Sigmoid colon (tissue), 7 donors: Measurements from ENCODE around the gene AGBL5. TPM values are rescaled to one million over a fixed set of nuclear protein-coding genes. Genes with fewer than 3 reads are reported as not detected.

Source experiments
- DNase-seq: peaks from one replicate; pipeline ENCODE4 v3.0.0-alpha.2; 2019
- H3K27ac ChIP-seq, 4 donors: fragments of 200-600 bp; sonication (generic); one replicate each; pipeline ENCODE4 v1.5.1; 2016 to 2019; ENCODE audit warnings: mild to moderate bottlenecking in 1 of 4
- H3K27me3 ChIP-seq, 3 donors: fragments of 200-600 bp; sonication (generic); one replicate each; pipeline ENCODE4 v1.5.1; 2019; ENCODE audit warnings: mild to moderate bottlenecking in 1 of 3
- H3K36me3 ChIP-seq, 4 donors: fragments of 200-600 bp; sonication (generic); one replicate each; pipeline ENCODE4 v1.5.1; 2016 to 2019
- H3K4me1 ChIP-seq, 4 donors: fragments of 200-600 bp; sonication (generic); one replicate each; pipeline ENCODE4 v1.5.1; 2017 to 2019
- H3K4me3 ChIP-seq, 4 donors: fragments of 200-600 bp; sonication (generic); one replicate each; pipeline ENCODE4 v1.5.1; 2017 to 2019; ENCODE audit warnings: mild to moderate bottlenecking in 2 of 4, moderate library complexity in 1 of 4
- H3K9me3 ChIP-seq, 4 donors: fragments of 200-600 bp in 3 of 4; sonication (generic) in 3 of 4; one replicate each; pipeline versions ENCODE4 v1.5.1 to v1.6.1; 2013 to 2019
- EP300 ChIP-seq, 4 donors: sonication (generic); formaldehyde crosslinking; IDR thresholded peaks; one replicate each; pipeline ENCODE4 v1.6.1; 2017; ENCODE audit warnings: antibody characterized with exemption in 4 of 4
- POLR2A ChIP-seq, 2 donors: fragments of 450-650 bp; IDR thresholded peaks; one replicate each; pipeline ENCODE4 v1.6.1; 2016; ENCODE audit warnings: antibody characterized with exemption in 2 of 2, mild to moderate bottlenecking in 2 of 2, moderate library complexity in 2 of 2
- POLR2AphosphoS5 ChIP-seq, 4 donors: sonication (generic); formaldehyde crosslinking; IDR thresholded peaks; one replicate each; pipeline ENCODE4 v1.6.1; 2017; ENCODE audit warnings: antibody characterized with exemption in 4 of 4
- WGBS, 2 donors: extraction: QIAGEN DNeasy Blood & Tissue Kit; methylation state at CpG; one replicate each; pipeline ENCODE4 v1.1.7; 2013; 5-methylcytosine and 5-hydroxymethylcytosine counted together
- intact Hi-C: fragments of 100-400 bp; cut with DNase I; formaldehyde crosslinking; loops from one replicate; pipeline ENCODE4 v1.15.1; 2023
- polyA plus RNA-seq, 3 donors: library from polyadenylated mRNA; stranded (reverse); fragments of 200-250 nt; gene quantifications; one replicate each; pipeline ENCODE4 v1.2.3, GENCODE V29; 2013
- total RNA-seq, 4 donors: library from RNA; depleted of rRNA; stranded (reverse); fragments of >200 nt; gene quantifications; one replicate each; pipeline ENCODE4 v1.1.0, GENCODE V29; 2016
- TF ChIP-seq, protein P1 (sequence below), 4 experiments: fragments of 450-650 bp in 3 of 4; fragments of 200-600 bp in 1 of 4; IDR thresholded peaks; one replicate each; pipeline ENCODE4 v1.5.1; 2016 to 2019; ENCODE audit warnings: antibody characterized with exemption in 4 of 4, mild to moderate bottlenecking in 3 of 4, moderate library complexity in 2 of 4
- donor health status: healthy with polysubstance abuse.
- donor health status: Bipolar disorder and iron deficiency.
- donor health status: healthy.

The AGBL5 gene
- total and polyA plus RNA-seq, 7 donors: 12.4 to 23.3 (median 16.8) TPM

- intact Hi-C loops: no loop called here
- 66 to 87% methylated on average over 4 of the region's 4 CpGs for WGBS, 2 donors
These were observed 24.9 kb downstream of the AGBL5 start for GRCh38 chr2:27076323-27076722.

GRCh38 chr2:27077231-27077630, 25.8 kb downstream of the AGBL5 start:
- intact Hi-C loops: no loop called here

More at GRCh38 chr2:27076323-27076722, 24.9 kb downstream of the AGBL5 start:
- no peaks in the 10 kb centered on the region for H3K9me3 ChIP-seq
- peaks cover 0 to 5% (median 0%) of the 10 kb centered on the region in 4 donors for H3K36me3 ChIP-seq
- DNase-seq: no peak
- peaks cover 0 to 81% (median 73%) of the 10 kb centered on the region in 4 donors for H3K4me1 ChIP-seq
- H3K27ac ChIP-seq: peak overlapping the region; percentile 94 to 98 (median 97)
- H3K27me3 ChIP-seq: no peaks in the 10 kb centered on the region
- no peak for TF ChIP-seq EP300 (IDR thresholded peaks at IDR 0.05)
- TF ChIP-seq POLR2AphosphoS5 (IDR thresholded peaks at IDR 0.05): no peak
- no peak for TF ChIP-seq POLR2A (IDR thresholded peaks at IDR 0.05)
- TF ChIP-seq, protein P1, sequence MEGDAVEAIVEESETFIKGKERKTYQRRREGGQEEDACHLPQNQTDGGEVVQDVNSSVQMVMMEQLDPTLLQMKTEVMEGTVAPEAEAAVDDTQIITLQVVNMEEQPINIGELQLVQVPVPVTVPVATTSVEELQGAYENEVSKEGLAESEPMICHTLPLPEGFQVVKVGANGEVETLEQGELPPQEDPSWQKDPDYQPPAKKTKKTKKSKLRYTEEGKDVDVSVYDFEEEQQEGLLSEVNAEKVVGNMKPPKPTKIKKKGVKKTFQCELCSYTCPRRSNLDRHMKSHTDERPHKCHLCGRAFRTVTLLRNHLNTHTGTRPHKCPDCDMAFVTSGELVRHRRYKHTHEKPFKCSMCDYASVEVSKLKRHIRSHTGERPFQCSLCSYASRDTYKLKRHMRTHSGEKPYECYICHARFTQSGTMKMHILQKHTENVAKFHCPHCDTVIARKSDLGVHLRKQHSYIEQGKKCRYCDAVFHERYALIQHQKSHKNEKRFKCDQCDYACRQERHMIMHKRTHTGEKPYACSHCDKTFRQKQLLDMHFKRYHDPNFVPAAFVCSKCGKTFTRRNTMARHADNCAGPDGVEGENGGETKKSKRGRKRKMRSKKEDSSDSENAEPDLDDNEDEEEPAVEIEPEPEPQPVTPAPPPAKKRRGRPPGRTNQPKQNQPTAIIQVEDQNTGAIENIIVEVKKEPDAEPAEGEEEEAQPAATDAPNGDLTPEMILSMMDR (IDR thresholded peaks at IDR 0.05): no peak
- no peak overlapping the region for H3K4me3 ChIP-seq

DNA sequence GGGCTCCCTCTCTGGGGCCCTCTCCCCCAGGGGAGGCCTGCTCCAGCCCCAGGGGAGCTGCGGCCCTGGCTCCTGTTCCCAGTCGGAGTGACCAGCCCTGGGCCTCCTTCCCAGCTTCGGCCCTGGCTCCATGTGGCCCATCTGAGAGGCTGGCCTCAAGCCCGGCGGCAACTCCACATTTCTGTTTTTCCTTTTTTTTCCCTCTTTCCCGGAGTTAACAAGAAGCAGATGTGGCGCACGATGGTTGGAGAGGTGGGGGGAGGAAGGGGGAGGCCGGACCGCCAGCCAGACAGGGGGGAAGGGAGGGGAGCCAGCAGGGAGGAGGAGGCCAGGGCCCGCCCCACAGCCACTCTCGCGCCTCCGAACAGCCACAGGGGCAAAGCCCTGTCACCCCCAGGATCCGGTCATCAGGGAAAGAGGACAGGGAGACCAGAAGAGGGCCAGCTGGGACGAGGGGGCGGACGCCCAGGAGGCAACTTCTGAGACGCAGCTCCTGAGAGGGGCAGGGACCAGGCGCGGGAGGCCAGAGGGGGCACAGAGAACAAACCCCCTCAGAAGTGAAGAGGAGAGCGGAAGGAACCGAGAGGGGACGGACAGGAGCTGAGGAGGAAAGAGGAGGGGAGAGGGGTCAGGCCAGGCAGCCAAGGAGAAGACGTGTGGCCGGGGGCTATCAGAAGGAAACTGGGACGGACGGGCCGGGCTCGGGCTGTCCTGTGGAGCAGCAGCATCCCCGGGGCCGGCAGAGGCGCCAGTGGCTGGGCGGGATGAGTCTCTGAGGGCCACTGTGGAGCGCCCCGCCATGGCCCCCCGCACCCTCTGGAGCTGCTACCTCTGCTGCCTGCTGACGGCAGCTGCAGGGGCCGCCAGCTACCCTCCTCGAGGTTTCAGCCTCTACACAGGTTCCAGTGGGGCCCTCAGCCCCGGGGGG, 27.1 kb downstream of the AGBL5 start, which contains the start of gene EMILIN1:
EMILIN1 (plus strand) TSS at position 349 of the 928 bp plus-strand sequence; CDS start at position 800, 451 bp downstream.
- H3K9me3 ChIP-seq: no peaks in the 10 kb centered on the region
- intact Hi-C loops: no loop called here
- H3K36me3 ChIP-seq: peaks cover 9 to 24% (median 15%) of the 10 kb centered on the region in 4 donors
- peak; percentile 98 for DNase-seq
- H3K27me3 ChIP-seq: no peaks in the 10 kb centered on the region
- 53 to 73% methylated on average over 41 of the region's 41 CpGs for WGBS, 2 donors
- peaks cover 0 to 92% (median 82%) of the 10 kb centered on the region in 4 donors for H3K4me1 ChIP-seq
- H3K4me3 ChIP-seq: peak within 1 kb of the TSS; percentile 71 to 91 (median 74)
- TF ChIP-seq POLR2AphosphoS5 (IDR thresholded peaks at IDR 0.05): peak; percentile 80 to 90 (median 88)
- TF ChIP-seq, protein P1 (IDR thresholded peaks at IDR 0.05): no peak
- TF ChIP-seq EP300 (IDR thresholded peaks at IDR 0.05): no peak
- TF ChIP-seq POLR2A (IDR thresholded peaks at IDR 0.05): peak; percentile 84
- peak within 1 kb of the TSS; percentile 94 to 98 (median 97) for H3K27ac ChIP-seq

More at GRCh38 chr2:27077231-27077630, 25.8 kb downstream of the AGBL5 start:
- Histone ChIP-seq H3K9me3 (no peaks in the 10 kb centered on the region), H3K4me3 (no peak overlapping the region), H3K4me1 (peaks cover 0 to 90% (median 82%) of the 10 kb centered on the region in 4 donors), H3K27ac (peak overlapping the region; percentile 94 to 98 (median 97)), H3K27me3 (no peaks in the 10 kb centered on the region), H3K36me3 (peaks cover 4 to 11% (median 7%) of the 10 kb centered on the region in 4 donors)
- DNase-seq: no peak
- WGBS, 2 donors: 65 to 68% methylated on average over 7 of the region's 7 CpGs
- no peak for TF ChIP-seq POLR2A (IDR thresholded peaks at IDR 0.05)
- TF ChIP-seq EP300 (IDR thresholded peaks at IDR 0.05): no peak
- TF ChIP-seq POLR2AphosphoS5 (IDR thresholded peaks at IDR 0.05): no peak
- TF ChIP-seq, protein P1 (IDR thresholded peaks at IDR 0.05): no peak

DNA sequence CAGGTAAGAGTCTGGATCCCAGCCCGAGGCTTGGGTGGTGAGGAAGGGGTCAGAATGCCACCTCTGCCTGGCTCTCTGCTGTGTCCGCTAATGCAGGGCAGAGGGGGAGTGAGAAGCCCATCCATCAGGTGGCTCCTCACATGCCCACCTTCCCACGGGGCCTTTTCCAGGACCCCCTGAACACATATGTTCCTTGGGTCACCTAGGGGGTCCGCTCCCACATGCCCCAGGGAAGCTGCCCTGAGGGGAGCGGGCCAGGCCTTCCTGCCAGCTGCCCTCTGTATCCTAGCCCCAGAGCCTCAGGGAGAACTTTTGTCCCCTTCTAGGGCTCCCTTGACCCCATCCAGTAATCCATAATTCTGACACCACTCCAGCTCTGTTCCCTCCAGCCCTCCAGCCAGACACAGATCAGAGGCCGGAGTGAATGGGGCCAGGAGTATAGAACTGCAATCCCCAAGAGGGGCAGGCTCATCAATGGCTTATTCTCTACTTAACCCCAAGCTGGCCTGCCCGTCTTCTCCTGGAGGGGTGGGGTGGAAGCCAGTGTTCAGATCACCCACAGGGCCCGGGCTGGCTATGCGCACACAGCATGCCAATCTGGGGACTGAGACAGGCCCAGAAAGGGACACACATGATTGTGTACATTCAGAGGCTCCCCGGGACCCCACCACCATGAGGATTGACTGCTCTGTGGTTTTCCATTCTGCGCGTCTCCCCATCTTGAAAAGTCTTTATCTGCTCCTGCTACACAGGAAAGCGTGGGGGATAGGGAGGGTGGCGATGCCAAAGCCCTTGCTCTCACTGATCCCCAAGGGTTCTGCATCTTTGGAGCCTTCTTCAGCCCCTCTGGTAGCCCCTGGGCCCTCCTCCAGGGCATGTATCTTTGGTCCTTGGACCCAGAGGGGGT, 28.0 kb downstream of the AGBL5 start:
- H3K4me1 ChIP-seq: peaks cover 0 to 92% (median 82%) of the 10 kb centered on the region in 4 donors
- peaks cover 9 to 28% (median 15%) of the 10 kb centered on the region in 4 donors for H3K36me3 ChIP-seq
- peak overlapping the region; percentile 71 to 91 (median 74) for H3K4me3 ChIP-seq
- H3K27ac ChIP-seq: peak overlapping the region; percentile 94 to 98 (median 97)
- no peaks in the 10 kb centered on the region for H3K9me3 ChIP-seq
- no peak for DNase-seq
- intact Hi-C loops: loop anchor here (1.0 kb wide), 1 partner anchor 29 kb away; no protein-coding TSS in a partner anchor
- 69 to 78% methylated on average over 14 of the region's 14 CpGs for WGBS, 2 donors
- no peaks in the 10 kb centered on the region for H3K27me3 ChIP-seq
- TF ChIP-seq POLR2A (IDR thresholded peaks at IDR 0.05) (no peak), EP300 (IDR thresholded peaks at IDR 0.05) (no peak), POLR2AphosphoS5 (IDR thresholded peaks at IDR 0.05) (no peak)
- TF ChIP-seq, protein P1 (IDR thresholded peaks at IDR 0.05): no peak
